SK-N-SH (cell line): ENCODE measurements around the gene RGS18. TPM values are rescaled to one million over a fixed set of nuclear protein-coding genes. Genes with fewer than 3 reads are reported as not detected.

Source experiments
- CTCF ChIA-PET: fragments of 300-600, 350-600 bp; formaldehyde crosslinking; extraction: SDS; loops from one replicate; lab custom pipeline; 2021; lab: Yijun Ruan, JAX
- POLR2A ChIA-PET: fragments of 350-600 bp; sonication (Branson Sonifier 250); formaldehyde crosslinking; extraction: SDS; loops from one replicate; lab custom pipeline; 2020; ENCODE audit warnings: antibody characterized with exemption, inconsistent platforms; lab: Yijun Ruan, JAX
- DNase-seq: peaks from one replicate; pipeline ENCODE4 v3.0.0; 2012
- H2AFZ ChIP-seq: fragments of 200-600 bp; sonication (generic); 2 replicates; pipeline ENCODE4 v1.8.1; 2016; ENCODE audit warnings: antibody characterized with exemption, mild to moderate bottlenecking, low read depth
- H3F3A ChIP-seq: fragments of 200-600 bp; sonication (generic); replicated peaks from 2 replicates; pipeline ENCODE3; 2016; ENCODE audit warnings: antibody characterized with exemption, mild to moderate bottlenecking; ENCODE audit not compliant: insufficient read depth
- H3K27ac ChIP-seq, 2 experiments: fragments of 200-500 bp in 1 of 2; fragments of 200-600 bp in 1 of 2; sonication (Bioruptor generic) in 1 of 2; sonication (generic), shearing (Covaris generic) in 1 of 2; 2 replicates each; pipeline versions ENCODE4 v1.5.1 to v1.6.1; 2014 to 2016; ENCODE audit warnings: low read depth in 2 of 2, inconsistent platforms in 1 of 2, low read length in 1 of 2, mild to moderate bottlenecking in 1 of 2, mixed read lengths in 1 of 2
- H3K27me3 ChIP-seq: fragments of 200-600 bp; sonication (generic), shearing (Covaris generic); 2 replicates; pipeline ENCODE4 v1.6.1; 2016; ENCODE audit warnings: mixed run types; ENCODE audit not compliant: insufficient read depth
- H3K36me3 ChIP-seq, 2 experiments: fragments of 200-500 bp in 1 of 2; fragments of 200-600 bp in 1 of 2; sonication (Bioruptor generic) in 1 of 2; sonication (generic) in 1 of 2; replicated peaks in 1 of 2; 2 replicates each; pipeline versions ENCODE3 to v1.5.1; 2014 to 2016; ENCODE audit warnings: low read length in 1 of 2, mild to moderate bottlenecking in 1 of 2; ENCODE audit not compliant: insufficient read depth in 2 of 2, control insufficient read depth in 1 of 2
- H3K4me1 ChIP-seq, 2 experiments: fragments of 200-500 bp in 1 of 2; fragments of 200-600 bp in 1 of 2; sonication (Bioruptor generic) in 1 of 2; sonication (generic), shearing (Covaris generic) in 1 of 2; 2 replicates each; pipeline versions ENCODE4 v1.5.1 to v1.6.1; 2014 to 2016; ENCODE audit warnings: low read depth in 1 of 2, low read length in 1 of 2, mixed run types in 1 of 2; ENCODE audit not compliant: insufficient read depth in 2 of 2, control insufficient read depth in 1 of 2
- H3K4me2 ChIP-seq: fragments of 200-600 bp; sonication (generic), shearing (Covaris generic); 2 replicates; pipeline ENCODE4 v1.6.1; 2017; ENCODE audit warnings: mixed run types
- H3K4me3 ChIP-seq, 2 experiments: fragments of 200-500 bp in 1 of 2; fragments of 200-600 bp in 1 of 2; sonication (Bioruptor generic) in 1 of 2; sonication (generic), shearing (Covaris generic) in 1 of 2; 2 replicates each; pipeline versions ENCODE4 v1.5.1 to v1.8.1; 2014 to 2016; ENCODE audit warnings: low read depth in 2 of 2, inconsistent platforms in 1 of 2, low read length in 1 of 2, mild to moderate bottlenecking in 1 of 2, mixed read lengths in 1 of 2, moderate library complexity in 1 of 2
- H3K79me2 ChIP-seq: fragments of 200-600 bp; sonication (generic); 2 replicates; pipeline ENCODE4 v1.8.1; 2017; ENCODE audit warnings: mild to moderate bottlenecking; ENCODE audit not compliant: insufficient read depth
- H3K9ac ChIP-seq: fragments of 200-600 bp; sonication (generic); 2 replicates; pipeline ENCODE4 v1.6.1; 2017; ENCODE audit warnings: mixed run types
- H3K9me2 ChIP-seq: fragments of 200-600 bp; sonication (generic); 2 replicates; pipeline ENCODE4 v1.6.1; 2017; ENCODE audit warnings: mixed run types
- H3K9me3 ChIP-seq: fragments of 200-600 bp; sonication (generic); 2 replicates; pipeline ENCODE4 v1.6.1; 2017; ENCODE audit warnings: mixed run types, mild to moderate bottlenecking, moderate library complexity
- H4K20me1 ChIP-seq: fragments of 200-600 bp; sonication (generic); 2 replicates; pipeline ENCODE4 v1.6.1; 2017; ENCODE audit warnings: mild to moderate bottlenecking, mixed run types; ENCODE audit not compliant: insufficient read depth
- ELF1 ChIP-seq: IDR thresholded peaks from 2 replicates; pipeline ENCODE4 v1.4.0; 2012
- FOSL2 ChIP-seq: IDR thresholded peaks from 2 replicates; pipeline ENCODE4 v1.4.0; 2012; ENCODE audit warnings: low read depth, mild to moderate bottlenecking, moderate library complexity, borderline replicate concordance
- GATA2 ChIP-seq: sonication (generic); formaldehyde crosslinking; IDR thresholded peaks from 2 replicates; pipeline ENCODE4 v1.5.0; 2020; ENCODE audit warnings: mild to moderate bottlenecking, missing genetic modification reagents
- IRF3 ChIP-seq: fragments of 150-350 bp; IDR thresholded peaks from 2 replicates; pipeline ENCODE4 v1.6.1; 2016; ENCODE audit warnings: mild to moderate bottlenecking, low read depth, low read length
- MAX ChIP-seq: IDR thresholded peaks from 2 replicates; pipeline ENCODE4 v1.4.0; 2012; ENCODE audit warnings: low read depth
- MXI1 ChIP-seq: IDR thresholded peaks from 2 replicates; pipeline ENCODE4 v1.6.1; 2012; ENCODE audit warnings: mild to moderate bottlenecking, low read depth, low read length, improper control_type of control experiment
- NFIC ChIP-seq: IDR thresholded peaks from 2 replicates; pipeline ENCODE4 v1.4.0; 2012; ENCODE audit warnings: borderline replicate concordance
- NRF1 ChIP-seq: IDR thresholded peaks from 2 replicates; pipeline ENCODE4 v1.6.1; 2012; ENCODE audit warnings: low read depth, mild to moderate bottlenecking, low read length
- POLR2AphosphoS5 ChIP-seq: IDR thresholded peaks from 2 replicates; pipeline ENCODE4 v1.6.1; 2012; ENCODE audit warnings: low read depth, low read length
- REST ChIP-seq: IDR thresholded peaks from 2 replicates; pipeline ENCODE4 v1.6.1; 2012; ENCODE audit warnings: mild to moderate bottlenecking, low read depth, low read length, moderate library complexity
- RFX5 ChIP-seq: IDR thresholded peaks from 2 replicates; pipeline ENCODE4 v1.6.1; 2012; ENCODE audit warnings: mild to moderate bottlenecking, improper control_type of control experiment, low read length
- SIN3A ChIP-seq: IDR thresholded peaks from 2 replicates; pipeline ENCODE4 v1.6.1; 2012; ENCODE audit warnings: low read depth, mild to moderate bottlenecking, low read length, moderate library complexity, borderline replicate concordance
- TCF12 ChIP-seq: IDR thresholded peaks from 2 replicates; pipeline ENCODE4 v1.4.0; 2012
- ZBTB33 ChIP-seq: IDR thresholded peaks from 2 replicates; pipeline ENCODE4 v1.4.0; 2012; ENCODE audit warnings: low read depth, borderline replicate concordance
- WGBS: methylation state at CpG from one replicate; pipeline ENCODE4 v1.1.6; 2017; ENCODE audit warnings: low lambda C conversion rate; 5-methylcytosine and 5-hydroxymethylcytosine counted together
- polyA plus RNA-seq, 3 experiments: library from polyadenylated mRNA; depleted of rRNA; stranded (reverse); fragments of >200 nt; gene quantifications; 2 replicates each; pipeline ENCODE4 v1.2.3, GENCODE V29; 2012

Gene RGS18
- polyA plus RNA-seq, 1 of the 3 experiments (the other 2 are of a cell fraction): not detected

- no peaks in the 10 kb centered on the region for H3K9me2 ChIP-seq
- ChIA-PET POLR2A (no interaction called here), CTCF (no interaction called here)
- H3K9me3 ChIP-seq: peaks cover 8% of the 10 kb centered on the region; the same call in 1 of the 2 replicates
- no peak overlapping the region for H3K4me2 ChIP-seq
- no peaks in the 10 kb centered on the region for H4K20me1 ChIP-seq
- H3K4me1 ChIP-seq: no peaks in the 10 kb centered on the region
- H3K9ac ChIP-seq: no peak overlapping the region
- no peak overlapping the region for H2AFZ ChIP-seq
- no peak overlapping the region for H3K4me3 ChIP-seq
- H3K79me2 ChIP-seq: no peaks in the 10 kb centered on the region
- H3K27ac ChIP-seq: no peak overlapping the region
- TF ChIP-seq ZBTB33 (no peak), IRF3 (no peak), RFX5 (no peak), ELF1 (no peak)
- no peak for DNase-seq
- H3K27me3 ChIP-seq: peaks cover 4% of the 10 kb centered on the region; the same call in 1 of the 2 replicates
- no peaks in the 10 kb centered on the region for H3F3A ChIP-seq
- H3K36me3 ChIP-seq: no peaks in the 10 kb centered on the region
Measured at GRCh38 chr1:192157067-192157466, 1.2 kb upstream of the RGS18 start.

- peaks cover 8% of the 10 kb centered on the region; the same call in 1 of the 2 replicates for H3K9me3 ChIP-seq
- H2AFZ ChIP-seq: no peak overlapping the region
- H3K4me1 ChIP-seq: no peaks in the 10 kb centered on the region
- H3K27me3 ChIP-seq: peaks cover 4% of the 10 kb centered on the region; the same call in 1 of the 2 replicates
- H4K20me1 ChIP-seq: no peaks in the 10 kb centered on the region
- no peak overlapping the region for H3K9ac ChIP-seq
- no peaks in the 10 kb centered on the region for H3K79me2 ChIP-seq
- ChIA-PET CTCF (no interaction called here), POLR2A (no interaction called here)
- H3K4me2 ChIP-seq: no peak overlapping the region
- no peak for TF ChIP-seq REST
- TF ChIP-seq TCF12: no peak
- TF ChIP-seq ZBTB33: no peak
- TF ChIP-seq FOSL2: no peak
- TF ChIP-seq SIN3A: no peak
- no peak for TF ChIP-seq MAX
- no peak for TF ChIP-seq NFIC
- no peak for TF ChIP-seq GATA2
- no peak for TF ChIP-seq MXI1
- TF ChIP-seq NRF1: no peak
- no peak for TF ChIP-seq POLR2AphosphoS5
- no peak for DNase-seq
- H3K9me2 ChIP-seq: no peaks in the 10 kb centered on the region
- no peak overlapping the region for H3K27ac ChIP-seq
- no peak overlapping the region for H3K4me3 ChIP-seq
- no peaks in the 10 kb centered on the region for H3F3A ChIP-seq
- no peaks in the 10 kb centered on the region for H3K36me3 ChIP-seq
- WGBS: 21% methylated on average over 4 of the region's 4 CpGs
Measured at GRCh38 chr1:192159014-192159413, 752 bp downstream of the RGS18 start.
